H1 (cell line): ENCODE data around the gene VSTM2L. TPM values are rescaled to one million over a fixed set of nuclear protein-coding genes. Genes with fewer than 3 reads are reported as not detected.

Source experiments
- ATF3 ChIP-seq: IDR thresholded peaks from 2 replicates; pipeline ENCODE4 v1.6.1; 2011; ENCODE audit warnings: low read depth, mild to moderate bottlenecking, low read length; ENCODE audit not compliant: insufficient read depth
- BACH1 ChIP-seq: IDR thresholded peaks from 2 replicates; pipeline ENCODE4 v1.6.1; 2012; ENCODE audit warnings: low read length, improper control_type of control experiment
- CREB1 ChIP-seq: IDR thresholded peaks from 2 replicates; pipeline ENCODE4 v1.6.1; 2012; ENCODE audit warnings: inconsistent platforms
- EGR1 ChIP-seq: IDR thresholded peaks from 2 replicates; pipeline ENCODE4 v1.6.1; 2011; ENCODE audit warnings: low read depth, low read length, borderline replicate concordance
- EP300 ChIP-seq, 2 experiments: IDR thresholded peaks; 1 replicate in 1 of 2; 2 replicates in 1 of 2; pipeline ENCODE4 v1.6.1; 2011 to 2012; ENCODE audit warnings: low read depth in 2 of 2, low read length in 2 of 2, mild to moderate bottlenecking in 2 of 2, borderline replicate concordance in 1 of 2, inconsistent platforms in 1 of 2, moderate library complexity in 1 of 2
- FOSL1 ChIP-seq: IDR thresholded peaks from 2 replicates; pipeline ENCODE4 v1.6.1; 2011; ENCODE audit warnings: mild to moderate bottlenecking, low read depth, low read length, moderate library complexity; ENCODE audit not compliant: insufficient read depth
- JUN ChIP-seq: IDR thresholded peaks from 2 replicates; pipeline ENCODE4 v1.6.1; 2011; ENCODE audit warnings: low read depth, mild to moderate bottlenecking, improper control_type of control experiment, low read length
- MAFK ChIP-seq: IDR thresholded peaks from 2 replicates; pipeline ENCODE4 v1.6.1; 2012; ENCODE audit warnings: low read depth, mild to moderate bottlenecking, improper control_type of control experiment, low read length
- MAX ChIP-seq: IDR thresholded peaks from 2 replicates; pipeline ENCODE4 v1.6.1; 2012; ENCODE audit warnings: inconsistent platforms
- RAD21 ChIP-seq, 2 experiments: IDR thresholded peaks in 1 of 2; conservative IDR thresholded peaks in 1 of 2; 2 replicates each; pipeline ENCODE4 v1.6.1; 2011; ENCODE audit warnings: low read depth in 2 of 2, low read length in 2 of 2, improper control_type of control experiment in 1 of 2, inconsistent platforms in 1 of 2, mild to moderate bottlenecking in 1 of 2, moderate library complexity in 1 of 2
- RNF2 ChIP-seq: fragments of 200-900, 300-1000 bp; sonication (generic); IDR thresholded peaks from 2 replicates; pipeline ENCODE4 v1.7.1; 2016; ENCODE audit warnings: borderline replicate concordance, low read depth, mild to moderate bottlenecking, antibody characterized with exemption, low read length; ENCODE audit not compliant: poor library complexity, severe bottlenecking; ENCODE audit errors: missing control alignments
- RXRA ChIP-seq: IDR thresholded peaks from 2 replicates; pipeline ENCODE4 v1.6.1; 2011; ENCODE audit warnings: low read depth, mild to moderate bottlenecking, low read length, moderate library complexity; ENCODE audit not compliant: insufficient read depth
- SIN3A ChIP-seq, 2 experiments: IDR thresholded peaks in 1 of 2; conservative IDR thresholded peaks in 1 of 2; 2 replicates each; pipeline ENCODE4 v1.6.1; 2011 to 2012; ENCODE audit warnings: low read length in 2 of 2, improper control_type of control experiment in 1 of 2, low read depth in 1 of 2, mild to moderate bottlenecking in 1 of 2
- SP4 ChIP-seq: IDR thresholded peaks from 2 replicates; pipeline ENCODE4 v1.6.1; 2012; ENCODE audit warnings: low read length, inconsistent platforms
- TCF12 ChIP-seq: IDR thresholded peaks from 2 replicates; pipeline ENCODE4 v1.6.1; 2011; ENCODE audit warnings: low read depth, mild to moderate bottlenecking, low read length
- USF2 ChIP-seq: IDR thresholded peaks from 2 replicates; pipeline ENCODE4 v1.6.1; 2011; ENCODE audit warnings: low read length, improper control_type of control experiment
- polyA plus RNA-seq, 7 experiments: library from polyadenylated mRNA; depleted of rRNA in 3 of 7; stranded (reverse) in 5 of 7; unstranded in 2 of 7; fragments of >200 nt in 5 of 7; fragments of 200-250 nt in 2 of 7; gene quantifications; 1 replicate in 5 of 7; 2 replicates in 1 of 7; 4 replicates in 1 of 7; pipeline versions ENCODE4 v1.2.1 to v1.2.3, GENCODE V29; 2011 to 2013; ENCODE audit warnings: missing spikeins in 2 of 7, mixed read lengths in 2 of 7
- total RNA-seq: library from RNA; stranded (reverse); fragmentation: NEBNext Ultra II Directional; extraction: Animal tissue kit (Norgen Biotek cat#: 25700); gene quantifications from 2 replicates; pipeline ENCODE4 v1.2.1, GENCODE V29; 2021

The VSTM2L gene
- total and polyA plus RNA-seq, 2 of the 8 experiments (the other 6 are each of a cell fraction or from before 2014, with no cell fraction given) = 1.3 to 3.2 TPM

GRCh38 chr20:37901654-37902503 is 1.0 kb upstream of the VSTM2L start (continued):
- TF ChIP-seq SIN3A (conservative IDR thresholded peaks at IDR 0.05 in 1 of 2, IDR thresholded peaks at IDR 0.05 in 1 of 2; ENCODE audit: low read depth in 1 of 2, low read length in 2 of 2) (peak; percentile 16 to 34; a peak in 1 of 4 replicates), BACH1 (no peak), RNF2 (no peak), RAD21 (IDR thresholded peaks at IDR 0.05 in 1 of 2, conservative IDR thresholded peaks at IDR 0.05 in 1 of 2; ENCODE audit: low read depth in 2 of 2, low read length in 2 of 2) (peak; percentile 79 to 90), TCF12 (no peak), EGR1 (peak; percentile 87), MAFK (no peak), RXRA (no peak), ATF3 (no peak), EP300 (IDR thresholded peaks at IDR 0.05; ENCODE audit: borderline replicate concordance in 1 of 2, low read depth in 2 of 2, low read length in 2 of 2) (no peak), USF2 (no peak), CREB1 (peak; percentile 10; the same call in 1 of the 2 replicates), FOSL1 (no peak), JUN (no peak), MAX (peak; percentile 9; the same call in 1 of the 2 replicates), SP4 (no peak)
- TF ChIP-seq, all 59 proteins: peak for 6
